Measurements from ENCODE around the gene FHOD3.

Gene FHOD3

DNA sequence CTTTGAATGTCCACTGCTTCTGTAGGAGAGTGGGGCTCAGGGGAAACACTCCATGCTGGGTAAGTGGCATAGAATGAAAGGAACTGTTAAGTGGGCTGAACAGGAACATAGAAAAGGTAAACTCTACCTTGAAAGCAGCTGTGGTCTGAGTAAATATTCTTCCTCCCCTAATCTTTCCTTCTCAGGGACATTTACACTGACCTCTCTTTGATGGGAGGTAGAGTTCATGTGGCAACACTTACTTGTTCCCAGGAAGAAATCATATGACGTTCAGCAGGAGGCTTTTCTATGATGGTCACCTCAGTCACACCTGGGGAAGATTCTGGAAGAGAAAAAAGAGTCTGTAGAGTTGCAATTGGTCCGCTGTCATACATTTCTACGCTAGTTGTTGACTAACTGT is 521.1 kb downstream of the FHOD3 start:
- DNase-seq: no peak

DNA sequence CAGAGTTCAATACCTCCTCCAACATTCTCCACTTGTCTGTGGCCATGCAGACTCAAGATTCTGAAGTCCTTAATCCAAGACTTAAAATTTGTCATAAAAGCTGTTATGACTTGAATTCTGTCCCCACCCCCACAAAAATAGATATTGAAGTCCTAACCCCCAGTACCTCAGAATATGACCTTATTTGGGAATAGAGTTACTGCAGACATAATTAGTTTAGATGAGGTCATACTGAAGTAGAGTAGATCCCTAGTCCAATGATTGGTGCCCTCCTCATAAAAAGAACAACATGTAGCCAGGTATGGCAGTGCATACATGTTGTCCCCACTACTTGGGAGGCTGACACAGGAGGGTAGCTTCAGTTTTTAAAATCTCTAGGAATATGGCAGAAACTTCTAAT is 522.1 kb downstream of the FHOD3 start:
- no peak for DNase-seq

DNA sequence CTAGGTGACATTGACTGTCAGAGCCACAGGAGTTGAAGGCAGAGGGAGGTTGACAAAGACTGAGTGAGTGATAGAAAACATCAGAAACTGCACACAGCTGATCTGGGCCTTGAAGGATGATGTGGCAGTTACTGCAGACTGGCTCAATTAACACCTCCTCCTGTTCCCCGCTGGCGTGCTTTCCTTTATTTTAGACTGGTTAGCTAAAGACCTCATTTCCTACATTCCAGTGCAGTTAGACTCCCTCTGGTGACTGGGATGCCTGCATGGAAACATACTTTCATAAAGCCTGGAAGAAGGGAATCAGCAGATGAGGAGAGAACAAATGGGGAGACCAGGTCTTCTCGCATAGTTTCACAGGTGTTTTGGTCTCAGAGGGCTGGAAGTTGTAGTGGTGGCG is 524.2 kb downstream of the FHOD3 start:
- DNase-seq: no peak

DNA sequence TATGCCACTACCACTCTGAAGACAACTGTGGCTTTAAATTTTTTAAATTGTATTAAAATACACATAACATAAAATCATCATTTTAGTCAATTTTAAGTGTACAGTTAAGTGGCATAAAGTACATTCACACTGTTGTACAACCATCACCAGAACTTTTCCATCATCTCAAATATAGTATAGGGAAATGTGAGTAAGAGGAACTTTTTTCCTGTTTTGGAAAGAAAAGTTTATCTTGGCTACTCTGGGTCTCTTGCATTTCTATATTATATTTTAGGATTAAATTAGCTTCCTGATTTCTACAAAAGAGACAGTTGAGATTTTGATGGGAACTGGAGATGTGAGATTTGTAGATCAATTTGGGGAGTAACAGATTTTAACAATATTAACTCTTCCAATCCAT is 528.0 kb downstream of the FHOD3 start:
- no peak for DNase-seq

DNA sequence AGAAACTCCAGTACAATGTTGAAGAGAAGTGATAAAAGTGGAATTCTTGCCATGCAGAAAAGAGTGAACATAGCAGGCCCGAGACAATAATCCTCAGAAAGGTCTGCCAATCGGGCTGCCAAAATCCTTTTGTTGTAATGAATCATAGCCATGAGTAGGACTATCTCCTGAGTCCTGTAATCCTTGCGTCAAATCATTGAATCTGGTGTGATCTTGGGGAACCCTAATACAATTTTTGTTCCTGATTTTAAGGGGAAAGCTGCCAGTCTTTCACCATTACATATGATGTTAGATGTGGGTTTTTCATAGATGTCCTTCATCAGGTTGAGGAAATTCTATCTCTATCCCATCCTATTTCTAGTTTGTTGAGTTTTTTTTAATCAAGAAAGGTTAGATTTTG is 529.0 kb downstream of the FHOD3 start:
- DNase-seq: no peak

DNA sequence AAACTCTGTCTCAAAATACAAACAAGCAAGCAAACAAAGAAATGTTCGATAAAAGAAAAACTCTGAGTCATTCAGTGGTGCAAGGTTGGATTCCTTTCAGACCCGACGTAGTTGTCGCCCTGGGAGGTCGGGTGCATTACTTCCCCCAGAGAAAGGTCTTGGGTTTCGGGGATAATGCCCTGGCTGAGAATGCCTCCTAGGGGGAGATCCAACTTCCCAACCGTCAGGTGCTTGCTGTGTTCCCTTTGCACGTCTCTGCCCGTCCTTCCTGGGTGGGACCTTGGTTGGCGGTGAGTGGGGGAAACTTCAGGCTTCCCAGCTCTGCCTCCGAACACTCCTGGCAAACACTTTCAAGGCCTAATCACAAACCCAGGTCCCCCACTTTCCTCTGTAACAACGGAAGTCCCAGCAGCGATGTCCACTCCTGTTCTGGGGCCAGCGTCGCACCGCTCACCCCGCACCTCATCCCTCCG is 530.7 kb downstream of the FHOD3 start:
- no peak for DNase-seq

DNA sequence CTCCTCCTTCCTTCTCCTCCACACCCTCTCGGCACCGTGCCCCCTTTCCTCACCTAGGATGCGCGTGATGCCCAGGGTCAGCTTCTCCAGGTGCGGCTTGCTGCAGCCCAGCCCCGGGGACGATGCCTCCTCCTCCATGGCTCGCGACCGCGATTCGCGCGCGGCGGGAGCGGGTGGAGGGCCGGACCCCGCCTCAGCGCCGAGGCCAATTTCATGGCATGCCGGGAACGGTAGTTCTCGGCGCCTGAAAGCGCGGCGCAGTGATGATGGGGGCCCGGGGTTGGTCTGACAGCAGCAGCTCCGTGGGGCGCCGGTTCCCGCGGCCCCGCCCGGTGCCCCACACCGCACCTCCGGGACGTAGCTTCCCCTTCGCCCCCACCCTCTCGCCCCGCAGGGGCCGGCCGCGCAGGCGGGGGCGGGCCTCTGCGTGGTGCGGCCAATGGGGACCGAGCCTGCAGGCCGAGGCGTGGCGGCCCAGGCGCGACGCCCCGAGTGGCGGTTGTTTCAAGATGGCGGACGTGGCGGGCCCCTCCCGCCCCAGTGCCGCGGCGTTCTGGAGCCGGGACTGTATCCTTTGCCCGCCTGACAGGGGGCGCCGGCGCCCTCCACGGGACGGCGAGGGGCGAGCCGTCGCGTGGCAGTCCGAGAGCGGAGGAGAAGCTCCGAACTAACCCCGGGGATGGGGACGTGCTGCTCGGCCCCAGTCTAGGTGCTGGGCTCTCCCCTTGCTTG is 531.3 kb downstream of the FHOD3 start, which contains the start of the genes KIAA1328 and TPGS2:
Gene KIAA1328 (plus strand): TSS at position 498 of the 732 bp plus-strand sequence. CDS start 12 bp downstream, at position 510.
Gene TPGS2 (minus strand): TSS at position 373 of the 732 bp plus-strand sequence. CDS start 235 bp downstream, at position 138.
- DNase-seq: peak; percentile 85

Data from activated effector memory CD4-positive, alpha-beta T cell treated with Interleukin-2 at 50 U/mL for 16 hours (primary cell).